Jurkat, Clone E6-1 (cell line): ENCODE data around the gene SNAP29.

Experiments used
- DNase-seq: peaks from one replicate; pipeline ENCODE4 v3.0.0-alpha.2; 2011; ENCODE audit warnings: low read depth, low spot score
- H3K4me3 ChIP-seq: 2 replicates; pipeline ENCODE4 v1.5.1; 2011; ENCODE audit warnings: mild to moderate bottlenecking, low read length, control low read depth, moderate library complexity

SNAP29 gene

DNA sequence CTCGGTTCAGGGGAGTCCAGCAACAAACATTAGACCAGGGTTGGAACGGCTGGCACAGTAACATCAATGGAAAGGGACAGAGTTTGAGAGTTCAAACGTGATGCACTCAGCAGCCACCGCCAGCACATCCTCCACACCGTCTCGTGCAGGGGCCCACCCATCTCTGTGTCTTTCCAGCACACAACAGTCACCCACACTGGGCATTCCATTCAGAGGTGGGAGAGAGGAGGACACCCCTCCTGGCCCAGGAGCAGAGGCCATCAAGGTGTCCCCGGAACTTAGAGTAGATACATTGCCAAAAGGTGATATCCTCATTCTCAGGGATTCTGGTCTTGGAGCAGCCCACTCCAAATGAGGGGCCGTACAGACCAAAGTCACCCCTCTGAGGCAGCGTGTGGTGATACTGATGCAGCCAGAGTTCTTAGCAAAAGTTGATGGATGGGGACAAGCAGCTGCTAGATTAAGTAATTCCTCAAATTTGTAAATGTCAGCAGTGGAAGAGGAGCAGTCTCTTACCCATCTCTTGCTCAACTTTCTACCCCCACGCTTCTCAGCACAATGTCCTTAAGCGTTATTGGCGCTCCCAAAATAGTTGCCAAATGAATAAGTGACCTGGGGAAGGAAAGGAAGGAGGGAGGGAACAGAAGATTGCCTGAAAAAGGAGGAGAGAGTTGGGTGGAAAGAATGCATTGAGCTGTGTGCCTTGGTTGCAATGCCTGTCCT, 5.5 kb downstream of the SNAP29 start:
- no peak overlapping the region for H3K4me3 ChIP-seq
- no peak for DNase-seq

DNA sequence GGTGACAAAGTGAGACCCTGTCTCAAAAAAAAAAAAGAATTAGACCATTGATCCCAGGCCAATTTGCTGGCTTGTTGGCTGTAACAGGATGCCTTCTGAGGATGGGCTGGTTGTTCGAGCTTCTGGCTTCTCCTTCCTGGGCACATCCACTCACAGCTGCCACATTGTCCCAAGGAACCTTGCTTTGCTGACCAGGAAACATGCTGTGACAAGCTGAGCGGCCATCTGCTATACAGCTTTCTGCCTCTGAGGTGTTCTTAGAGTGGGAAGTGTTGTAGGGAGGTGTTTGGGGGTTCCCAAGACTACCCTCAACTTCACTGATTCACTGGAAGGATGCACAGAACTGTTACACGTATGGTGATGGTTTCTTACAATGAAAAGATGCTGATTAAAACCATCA, 6.5 kb downstream of the SNAP29 start:
- DNase-seq: no peak
- H3K4me3 ChIP-seq: no peak overlapping the region

DNA sequence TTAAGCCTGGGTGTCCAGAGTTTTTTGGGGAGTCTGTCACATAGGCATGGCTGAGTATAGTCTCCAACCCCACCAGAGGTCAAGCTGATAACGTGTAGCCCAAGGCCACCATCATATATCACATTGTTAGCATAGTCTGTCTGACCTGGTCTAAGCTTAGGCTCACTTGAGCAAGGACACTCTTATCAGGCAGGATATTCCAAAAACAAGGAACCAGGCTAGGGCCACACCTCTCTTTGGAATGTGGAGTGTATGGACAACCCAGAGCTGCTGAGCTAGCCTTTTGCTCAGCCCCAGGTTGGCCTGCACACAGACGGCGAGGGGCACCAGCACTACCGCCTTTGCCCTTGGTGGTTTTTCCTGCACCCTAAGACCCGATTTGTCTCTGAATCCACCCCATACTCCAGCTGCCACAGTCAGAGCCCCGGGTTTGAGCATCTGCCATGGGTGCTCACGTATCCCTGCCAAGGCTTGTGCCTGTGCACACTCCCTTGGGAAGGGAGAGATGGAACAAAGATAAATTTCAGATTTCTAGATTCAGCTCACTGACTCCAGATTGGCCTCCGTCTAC, 7.2 kb downstream of the SNAP29 start:
- no peak for DNase-seq
- H3K4me3 ChIP-seq: no peak overlapping the region

DNA sequence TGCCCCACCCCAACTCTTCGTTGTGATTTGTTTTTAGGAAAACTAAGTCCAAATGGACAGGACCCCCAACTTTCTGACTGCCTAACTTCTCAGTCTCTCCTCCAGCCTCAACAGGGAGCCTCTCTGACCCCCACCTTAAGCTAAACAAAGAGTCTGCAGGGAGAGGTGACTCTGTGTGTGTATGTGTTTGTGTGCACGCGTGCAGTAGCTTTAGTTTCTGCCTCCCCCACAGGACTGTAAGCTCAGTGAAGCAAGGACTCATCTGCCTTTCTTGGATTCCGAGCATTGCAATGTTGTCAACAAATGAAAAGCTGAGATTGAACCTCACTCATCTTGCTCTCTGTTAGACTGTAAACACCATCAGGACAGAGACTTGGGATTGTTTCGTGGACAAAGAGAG, 7.9 kb downstream of the SNAP29 start:
- DNase-seq: no peak
- no peak overlapping the region for H3K4me3 ChIP-seq

DNA sequence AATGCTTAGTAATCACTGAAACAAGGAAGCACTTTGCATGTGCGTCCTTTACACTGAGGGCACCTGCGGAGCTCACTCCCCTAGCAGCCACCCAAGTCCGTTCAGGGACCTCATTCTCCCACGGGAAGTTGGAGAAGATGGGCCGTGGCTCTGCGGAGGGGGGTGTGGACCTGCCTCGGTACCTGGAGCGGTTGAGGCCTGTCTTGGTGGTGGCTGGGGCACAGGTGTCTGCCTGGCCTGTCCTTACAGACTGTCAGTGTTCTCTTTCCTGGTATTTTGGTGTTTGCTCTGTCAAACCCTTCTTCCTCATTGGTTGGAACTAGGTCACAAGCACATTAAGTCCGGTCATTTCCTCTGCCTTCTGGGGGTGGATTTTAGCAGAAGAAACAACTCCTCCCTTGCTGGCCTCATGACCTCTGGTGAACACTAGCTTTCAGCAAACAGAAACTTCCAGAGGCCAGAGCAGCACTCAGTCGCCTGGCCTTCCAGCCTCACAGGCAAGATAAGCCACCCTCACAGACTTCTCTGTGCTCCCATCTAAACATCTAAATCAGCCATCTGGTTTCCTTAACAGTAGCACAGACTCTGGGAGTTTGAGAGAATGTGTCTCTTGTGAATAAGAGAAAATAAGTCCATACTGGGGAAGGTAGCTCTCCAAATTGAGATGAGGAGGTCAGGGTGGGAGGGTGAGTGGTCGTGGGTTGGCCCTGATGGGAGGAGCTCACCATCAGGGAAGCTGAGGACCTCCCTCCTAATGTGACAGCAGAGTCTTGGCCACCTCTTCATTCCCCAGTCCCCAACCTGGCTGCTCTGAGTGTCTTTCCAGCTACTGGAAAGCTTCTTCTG, 8.6 kb downstream of the SNAP29 start:
- DNase-seq: no peak
- no peak overlapping the region for H3K4me3 ChIP-seq

DNA sequence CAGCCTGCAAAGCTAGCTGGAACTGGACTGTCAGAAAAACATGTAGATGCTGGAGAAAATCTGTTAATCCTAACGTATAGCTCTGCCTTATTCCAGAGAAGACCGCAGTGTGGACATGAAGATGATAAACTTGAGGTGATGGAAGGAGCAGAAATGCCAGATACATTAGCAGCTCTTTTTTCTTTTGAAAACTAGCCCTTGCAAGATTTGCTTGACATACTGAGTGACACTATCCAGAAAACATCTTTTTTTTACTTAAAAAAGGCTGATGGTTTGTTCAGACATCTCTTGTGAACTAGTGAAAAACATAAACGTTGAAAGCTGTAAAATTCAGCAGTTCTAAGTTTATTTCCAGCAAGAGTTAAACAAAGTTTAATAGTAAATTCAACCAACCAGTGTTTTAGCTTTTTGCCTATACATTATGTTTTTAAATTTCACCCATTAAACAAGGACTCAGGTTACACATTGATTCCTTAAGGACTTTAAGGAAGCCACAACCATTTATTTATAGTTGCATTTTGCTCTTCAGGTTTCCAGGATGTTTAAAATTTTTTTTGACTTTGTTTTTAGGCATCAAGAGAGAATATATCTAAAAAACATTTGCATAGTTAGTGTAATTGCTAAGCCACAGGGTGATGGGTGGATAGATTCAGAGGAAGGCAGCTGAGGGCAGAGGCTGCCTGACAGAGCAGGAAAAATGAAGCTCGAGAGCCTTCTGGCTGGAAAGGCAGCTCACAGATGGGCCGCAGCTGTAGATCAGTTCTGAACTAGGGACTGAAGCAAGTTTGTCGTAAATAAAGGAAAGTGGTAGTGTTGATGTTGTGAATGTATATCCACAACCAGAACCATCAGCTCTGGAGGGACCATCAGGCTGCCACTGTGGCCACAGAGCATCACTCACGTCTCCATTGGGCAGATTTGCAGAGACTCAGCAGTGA, 9.5 kb downstream of the SNAP29 start:
- H3K4me3 ChIP-seq: no peak overlapping the region
- no peak for DNase-seq

DNA sequence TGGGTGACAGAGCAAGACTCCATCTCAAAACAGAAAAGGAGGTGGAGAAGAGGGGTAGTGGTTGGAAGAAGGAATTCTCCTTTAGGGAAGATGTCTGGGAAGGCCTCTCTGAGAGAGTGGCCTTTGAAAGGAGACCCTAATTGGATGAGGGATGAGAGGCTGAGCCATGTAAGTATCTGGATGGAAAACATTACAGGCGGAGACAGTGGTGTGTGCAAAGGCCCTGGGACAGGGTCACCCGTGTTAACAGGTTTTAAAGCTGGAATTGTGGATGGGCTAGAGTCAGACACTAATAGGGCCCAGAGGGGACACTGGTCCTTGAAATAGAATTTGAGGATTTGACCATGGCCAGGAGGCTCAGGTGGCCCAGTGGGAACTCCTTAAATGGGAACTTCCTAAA, 10.4 kb downstream of the SNAP29 start:
- DNase-seq: no peak
- H3K4me3 ChIP-seq: no peak overlapping the region

DNA sequence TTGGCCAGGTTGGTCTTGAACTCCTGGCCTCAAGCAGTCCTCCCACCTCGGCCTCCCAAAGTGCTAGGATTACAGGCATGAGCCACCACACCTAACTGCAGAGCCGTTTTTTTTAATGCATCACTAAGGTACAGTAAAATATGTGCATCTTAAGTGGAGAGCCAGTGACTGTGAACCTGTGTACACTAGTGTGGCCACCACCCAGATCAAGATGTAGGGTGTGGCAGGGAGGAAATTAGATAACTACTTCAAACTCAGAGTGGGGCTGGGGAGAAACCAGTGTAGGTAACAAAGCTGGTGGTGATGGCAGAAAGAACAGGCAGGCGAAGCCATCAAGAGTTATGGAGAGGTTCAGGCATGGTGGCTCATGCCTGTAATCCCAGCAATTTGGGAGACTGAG, 14.4 kb downstream of the SNAP29 start:
- DNase-seq: no peak
- no peak overlapping the region for H3K4me3 ChIP-seq

DNA sequence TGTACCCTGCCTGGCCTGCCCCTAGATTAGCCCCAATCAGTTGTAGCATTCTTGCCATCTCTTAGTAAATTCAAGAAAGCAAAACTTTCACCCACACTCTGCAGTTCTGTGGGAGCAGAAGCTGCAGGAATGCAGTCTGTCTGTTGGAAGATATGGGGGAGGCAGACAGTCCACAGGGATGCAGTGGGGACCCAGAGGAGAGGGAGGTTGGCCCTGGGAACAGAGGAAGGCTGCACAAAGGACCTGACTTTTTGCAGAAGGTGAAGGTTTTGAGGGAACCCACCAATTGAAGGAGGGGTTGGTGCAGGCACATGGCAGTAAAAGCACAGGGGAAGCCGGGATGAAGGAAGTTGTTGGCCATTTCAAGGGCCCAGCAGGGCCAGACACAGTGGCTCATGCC, 16.5 kb downstream of the SNAP29 start:
- H3K4me3 ChIP-seq: no peak overlapping the region
- DNase-seq: no peak

DNA sequence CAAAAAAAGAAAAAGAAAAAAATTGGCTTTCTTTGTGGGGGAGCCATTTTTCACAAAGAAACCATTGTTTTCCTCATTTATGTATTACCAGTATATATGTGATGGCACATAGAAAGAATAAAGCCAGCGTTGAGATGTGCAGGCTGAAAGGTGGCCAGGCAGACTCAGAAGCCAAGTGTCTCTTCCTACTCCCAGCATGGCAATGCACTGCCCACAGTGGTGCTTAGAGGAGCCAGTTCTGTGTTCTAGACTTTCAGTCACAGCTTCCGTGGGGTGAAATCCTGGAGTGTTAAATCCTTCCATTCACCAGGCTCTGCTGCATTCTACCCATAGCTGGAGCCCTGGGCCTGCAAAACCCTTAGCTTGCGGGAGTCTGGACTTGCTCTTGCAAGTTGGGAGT, 18.9 kb downstream of the SNAP29 start:
- DNase-seq: no peak

DNA sequence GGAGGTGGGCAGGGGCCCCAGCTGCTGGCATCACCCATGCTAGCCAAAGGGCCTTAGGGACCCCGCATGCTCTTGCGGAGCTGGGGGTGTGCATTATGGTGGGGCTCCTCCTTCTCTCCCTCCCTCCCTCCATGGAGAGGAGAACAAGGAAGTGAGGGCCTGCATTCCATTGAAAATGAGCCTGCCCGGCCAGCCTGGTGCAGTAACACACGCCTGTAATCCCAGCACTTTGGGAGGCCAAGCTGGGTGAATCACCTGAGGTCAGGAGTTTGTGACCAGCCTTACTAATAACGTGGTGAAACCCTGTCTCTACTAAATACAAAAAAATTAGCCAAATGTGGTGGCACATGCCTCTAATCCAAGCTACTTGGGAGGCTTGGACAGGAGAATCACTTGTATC, 22.4 kb downstream of the SNAP29 start:
- no peak for DNase-seq

More for the DNA sequence above, 18.9 kb downstream of the SNAP29 start:
- no peak overlapping the region for H3K4me3 ChIP-seq

DNA sequence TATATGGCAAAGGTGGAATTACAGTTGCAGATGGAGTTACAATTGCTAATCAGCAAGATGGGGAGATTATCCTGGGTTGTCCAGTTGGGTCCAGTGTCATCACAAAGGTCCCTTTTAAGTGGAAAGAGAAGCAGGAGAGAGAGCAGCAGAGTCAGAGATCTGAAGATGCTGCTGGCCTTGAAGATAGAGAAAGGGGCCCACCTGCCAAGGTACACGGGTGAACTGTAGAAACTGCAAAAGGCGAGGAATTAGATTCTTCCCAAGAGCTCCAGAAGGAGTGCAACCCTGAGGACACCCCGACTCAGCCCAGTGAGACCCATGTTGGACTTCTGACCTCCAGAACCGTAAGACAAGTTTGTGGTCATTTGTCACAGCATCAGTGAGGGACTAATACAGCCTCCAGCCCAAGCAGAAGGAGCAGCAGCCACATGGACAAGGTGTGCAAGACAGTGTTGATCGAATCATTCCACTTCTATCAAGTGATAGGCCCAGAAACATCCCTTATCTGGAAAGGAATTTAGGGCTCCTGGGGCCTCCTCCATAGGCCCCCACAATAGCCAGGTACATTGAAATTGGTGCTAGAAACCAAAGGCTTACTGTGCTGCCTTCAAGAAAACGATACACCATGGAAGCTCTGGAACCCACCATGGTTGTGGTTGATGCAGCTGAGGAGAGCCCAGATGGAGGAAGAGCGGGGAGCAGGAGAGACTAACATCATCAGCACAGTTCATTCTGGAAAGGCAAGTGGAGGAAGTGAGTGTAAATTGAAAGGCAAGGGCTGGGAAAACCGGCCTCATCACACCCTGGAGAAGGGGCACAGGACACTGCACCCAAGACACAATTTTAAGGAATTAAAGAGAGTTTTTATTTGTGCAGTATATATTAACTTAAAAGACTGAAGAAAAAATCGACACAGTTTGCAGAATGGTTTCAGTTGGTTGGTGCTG, 23.3 kb downstream of the SNAP29 start:
- no peak overlapping the region for H3K4me3 ChIP-seq
- no peak for DNase-seq

More for the DNA sequence above, 22.4 kb downstream of the SNAP29 start:
- no peak overlapping the region for H3K4me3 ChIP-seq

DNA sequence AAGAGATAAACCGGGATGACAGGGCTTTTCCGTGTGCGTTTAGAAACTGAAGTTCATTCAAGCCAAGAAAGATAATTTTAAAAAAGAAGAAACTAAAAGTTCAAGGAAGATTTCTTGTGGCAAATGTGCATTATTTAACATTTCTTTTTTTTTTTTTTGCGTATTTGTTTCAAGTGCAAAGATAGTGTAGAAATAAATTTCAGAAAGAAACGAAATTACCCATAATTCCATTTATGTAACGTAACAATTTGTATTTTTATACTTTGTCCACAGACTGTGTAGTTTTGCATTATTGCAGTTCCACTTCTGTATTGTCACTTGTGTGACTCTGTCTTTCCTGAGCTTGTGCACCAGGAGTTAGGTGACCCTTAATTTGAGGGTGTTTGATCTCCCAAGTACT, 24.0 kb downstream of the SNAP29 start:
- no peak for DNase-seq
- no peak overlapping the region for H3K4me3 ChIP-seq

DNA sequence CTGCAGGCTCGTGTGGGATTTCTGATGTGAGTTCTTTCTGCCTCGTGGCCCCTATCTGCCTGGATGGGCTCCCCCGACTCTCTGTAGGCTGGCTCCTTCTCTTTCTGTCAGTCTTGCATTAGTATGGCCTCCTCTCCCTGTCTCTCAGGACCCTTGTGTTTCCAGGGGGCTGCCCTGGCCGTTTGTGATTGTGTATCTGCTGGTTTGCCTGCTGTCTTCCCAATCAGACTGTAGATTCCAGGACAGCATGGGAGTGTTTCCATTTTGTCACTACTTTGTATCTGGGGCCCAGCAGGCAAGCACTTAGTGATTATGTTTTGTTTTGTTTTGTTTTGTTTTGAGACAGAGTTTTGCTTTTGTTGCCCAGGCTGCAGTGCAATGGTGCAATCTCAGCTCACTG, 25.6 kb downstream of the SNAP29 start:
- no peak overlapping the region for H3K4me3 ChIP-seq
- DNase-seq: no peak

DNA sequence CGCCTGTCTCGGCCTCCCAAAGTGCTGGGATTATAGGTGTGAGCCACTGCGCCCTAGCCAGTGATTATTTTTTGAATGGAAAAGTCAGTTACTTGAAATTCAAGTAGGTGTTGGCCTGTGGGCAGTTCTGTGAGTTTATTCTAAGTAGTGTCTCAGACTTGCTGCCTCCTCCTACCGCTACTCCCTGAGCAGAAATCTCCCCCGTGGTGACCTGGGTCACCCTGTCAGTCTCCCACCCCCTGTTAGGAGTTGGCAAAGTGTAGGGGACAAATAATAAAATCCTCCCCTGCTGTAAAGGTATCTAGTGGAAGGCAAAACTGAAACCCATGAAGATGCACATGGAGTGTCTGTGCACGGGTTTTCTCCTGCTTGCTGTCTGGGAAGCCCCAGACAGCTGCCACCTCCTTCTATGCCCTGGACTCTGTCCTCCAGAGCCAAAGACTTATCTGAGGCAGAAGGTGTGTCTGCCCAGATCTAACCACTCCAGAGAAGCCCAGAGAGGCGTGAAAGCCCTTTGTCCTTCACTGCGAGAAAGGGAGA, 26.3 kb downstream of the SNAP29 start:
- no peak overlapping the region for H3K4me3 ChIP-seq
- no peak for DNase-seq

DNA sequence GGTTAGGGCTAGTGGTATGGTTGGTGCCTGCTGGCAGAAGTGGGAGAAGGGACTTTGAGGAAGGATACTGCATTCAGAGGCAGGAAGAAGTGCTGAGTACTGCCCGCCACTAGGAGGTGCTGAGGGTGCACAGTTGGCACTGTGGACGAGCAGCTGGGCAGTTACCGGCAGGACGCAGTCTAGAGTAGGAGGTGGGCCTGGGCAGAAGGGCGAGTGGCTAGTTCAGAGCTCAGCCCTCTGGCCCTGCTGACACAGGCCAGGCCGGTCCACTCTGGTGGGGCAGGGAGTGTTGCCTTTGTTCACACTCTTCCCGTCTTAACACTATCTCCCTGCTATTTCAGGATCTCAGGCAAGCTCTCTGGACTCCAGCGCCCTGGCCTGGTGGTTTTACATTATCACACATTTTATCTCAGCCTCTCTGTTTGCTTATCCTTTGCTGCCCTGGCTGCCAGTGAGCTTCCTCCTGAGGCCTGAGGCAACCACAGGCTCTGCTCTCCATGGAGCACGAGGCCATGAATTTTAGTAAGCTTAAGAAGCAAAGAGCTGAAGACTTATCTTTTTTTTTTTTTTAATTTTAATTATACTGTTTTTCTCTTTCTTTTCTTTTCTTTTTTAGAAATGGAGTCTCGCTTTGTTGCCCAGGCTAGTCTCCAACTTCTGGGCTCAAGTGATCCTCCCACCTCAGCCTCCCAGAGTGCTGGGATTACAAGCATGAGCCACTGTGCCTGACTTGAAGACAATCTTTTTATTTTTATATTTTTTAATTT, 26.9 kb downstream of the SNAP29 start:
- no peak for DNase-seq
- H3K4me3 ChIP-seq: no peak overlapping the region

DNA sequence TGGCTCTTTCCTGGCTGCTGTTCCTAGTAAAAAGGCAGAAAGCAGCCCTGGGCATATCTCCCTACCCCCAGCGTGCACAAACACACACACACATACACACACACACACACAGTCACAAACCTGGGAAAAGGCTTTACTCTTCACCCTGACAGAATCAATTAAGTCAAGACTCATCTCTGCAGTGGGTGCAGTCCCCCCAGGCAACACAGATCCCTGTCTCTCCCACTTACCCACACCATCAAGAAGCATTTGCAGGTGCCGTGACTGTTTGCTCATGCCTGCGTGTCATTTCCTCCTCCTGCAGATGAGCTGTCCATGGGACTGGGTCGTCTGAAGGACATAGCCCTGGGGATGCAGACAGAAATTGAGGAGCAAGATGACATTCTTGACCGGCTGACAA, 28.6 kb downstream of the SNAP29 start:
- no peak overlapping the region for H3K4me3 ChIP-seq

More for the DNA sequence above, 28.6 kb downstream of the SNAP29 start:
- no peak for DNase-seq
